HL-60 (cell line): ENCODE measurements around the gene IGHMBP2.

Experiments
- CTCF ChIP-seq: IDR thresholded peaks from one replicate; pipeline ENCODE4 v1.5.1; 2011; ENCODE audit warnings: low read length, control low read depth, inconsistent platforms; ENCODE audit not compliant: insufficient read depth
- GABPA ChIP-seq: IDR thresholded peaks from 2 replicates; pipeline ENCODE4 v1.6.1; 2012; ENCODE audit warnings: low read depth
- POLR2AphosphoS5 ChIP-seq: IDR thresholded peaks from 2 replicates; pipeline ENCODE4 v1.6.1; 2012; ENCODE audit warnings: low read depth
- REST ChIP-seq: IDR thresholded peaks from 2 replicates; pipeline ENCODE4 v1.6.1; 2012; ENCODE audit warnings: low read depth; ENCODE audit not compliant: insufficient replicate concordance
- SPI1 ChIP-seq: IDR thresholded peaks from 2 replicates; pipeline ENCODE4 v1.6.1; 2012; ENCODE audit warnings: low read depth, mild to moderate bottlenecking, borderline replicate concordance

GRCh38 chr11:68988491-68988890 is 84.8 kb downstream of the IGHMBP2 start:
- TF ChIP-seq CTCF = no peak
- TF ChIP-seq POLR2AphosphoS5 = no peak
- no peak for TF ChIP-seq SPI1
- no peak for TF ChIP-seq GABPA
- no peak for TF ChIP-seq REST
